ENCODE results near the gene CHI3L1.

The CHI3L1 gene

GRCh38 chr1:203147376-203147775, 39.1 kb downstream of the CHI3L1 start:
- CTCF ChIA-PET: interaction anchor here (0.6 to 4.2 kb wide), 10 partner anchors 14 to 117 kb away, joined by 3 to 16 read pairs (median 4); no protein-coding TSS in a partner anchor
- DNase-seq: no peak

DNA sequence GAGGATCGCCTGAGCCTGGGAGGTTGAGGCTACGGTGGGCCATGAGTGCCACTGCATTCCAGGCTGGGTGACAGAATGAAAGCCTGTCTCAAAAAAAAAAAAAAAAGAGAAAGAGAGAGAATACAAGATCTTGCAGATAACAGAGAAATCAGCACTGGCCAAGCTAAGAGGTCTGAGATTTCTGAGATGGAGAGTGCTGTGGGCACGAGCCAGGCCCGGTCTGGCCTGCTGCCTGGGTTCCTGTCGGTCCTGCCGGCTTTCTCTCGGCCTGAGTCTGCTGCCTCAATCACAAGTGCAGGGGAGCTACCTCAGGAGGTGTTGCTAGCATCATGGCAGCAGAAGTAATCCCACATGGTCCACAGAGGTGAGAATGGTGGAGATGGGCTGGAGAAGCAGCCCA, 40.0 kb downstream of the CHI3L1 start:
- DNase-seq: no peak
- Histone ChIP-seq H3K9me3 (ENCODE audit: control extremely low read depth in 1 of 5, control insufficient read depth in 4 of 5, insufficient read depth in 2 of 5, low read depth in 1 of 5, low read length in 4 of 5) (peaks cover 0 to 2% (median 0%) of the 10 kb centered on the region in 5 experiments), H3K27me3 (replicated peaks in 2 of 5; ENCODE audit: control insufficient read depth in 4 of 5, insufficient read depth in 5 of 5, low read length in 4 of 5) (no peaks in the 10 kb centered on the region), H3K36me3 (ENCODE audit: control insufficient read depth in 4 of 4, insufficient read depth in 4 of 4, low read length in 3 of 4) (no peaks in the 10 kb centered on the region), H3K4me3 (ENCODE audit: control insufficient read depth in 1 of 7, extremely low read depth in 1 of 7, insufficient read depth in 4 of 7, low read depth in 2 of 7, low read length in 6 of 7) (no peak overlapping the region), H3K4me1 (ENCODE audit: control extremely low read depth in 1 of 4, control insufficient read depth in 4 of 4, insufficient read depth in 4 of 4, low read length in 3 of 4) (peaks cover 0 to 6% (median 0%) of the 10 kb centered on the region in 4 experiments), H3K27ac (ENCODE audit: insufficient read depth in 1 of 2, low read depth in 1 of 2, low read length in 2 of 2, poor library complexity in 1 of 2, severe bottlenecking in 2 of 2) (no peak overlapping the region)
- 85% methylated on average over 7 of the region's 7 CpGs for WGBS (ENCODE audit: insufficient coverage)
- POLR2A ChIA-PET: interaction anchor here (1.0 kb wide), 1 partner anchor 39 kb away, joined by 3 read pairs; no protein-coding TSS in a partner anchor
- CTCF ChIA-PET: interaction anchor here (4.2 kb wide), 1 partner anchor 13 kb away, joined by 16 read pairs; no protein-coding TSS in a partner anchor

More at GRCh38 chr1:203147376-203147775, 39.1 kb downstream of the CHI3L1 start:
- Histone ChIP-seq H3K27ac (ENCODE audit: insufficient read depth in 1 of 2, low read depth in 1 of 2, low read length in 2 of 2, poor library complexity in 1 of 2, severe bottlenecking in 2 of 2) (no peak overlapping the region), H3K4me3 (ENCODE audit: control insufficient read depth in 1 of 7, extremely low read depth in 1 of 7, insufficient read depth in 4 of 7, low read depth in 2 of 7, low read length in 6 of 7) (no peak overlapping the region), H3K36me3 (ENCODE audit: control insufficient read depth in 4 of 4, insufficient read depth in 4 of 4, low read length in 3 of 4) (no peaks in the 10 kb centered on the region), H3K27me3 (replicated peaks in 2 of 5; ENCODE audit: control insufficient read depth in 4 of 5, insufficient read depth in 5 of 5, low read length in 4 of 5) (no peaks in the 10 kb centered on the region), H3K9me3 (ENCODE audit: control extremely low read depth in 1 of 5, control insufficient read depth in 4 of 5, insufficient read depth in 2 of 5, low read depth in 1 of 5, low read length in 4 of 5) (peaks cover 0 to 2% (median 0%) of the 10 kb centered on the region in 5 experiments), H3K4me1 (ENCODE audit: control extremely low read depth in 1 of 4, control insufficient read depth in 4 of 4, insufficient read depth in 4 of 4, low read length in 3 of 4) (peaks cover 0 to 6% (median 0%) of the 10 kb centered on the region in 4 experiments)
- WGBS (ENCODE audit: insufficient coverage): 93% methylated on average over 5 of the region's 5 CpGs
- POLR2A ChIA-PET: no interaction called here

- Histone ChIP-seq H3K4me1 (ENCODE audit: control extremely low read depth in 1 of 4, control insufficient read depth in 4 of 4, insufficient read depth in 4 of 4, low read length in 3 of 4) (peaks cover 0 to 6% (median 0%) of the 10 kb centered on the region in 4 experiments), H3K9me3 (ENCODE audit: control extremely low read depth in 1 of 5, control insufficient read depth in 4 of 5, insufficient read depth in 2 of 5, low read depth in 1 of 5, low read length in 4 of 5) (peaks cover 0 to 2% (median 0%) of the 10 kb centered on the region in 5 experiments), H3K4me3 (ENCODE audit: control insufficient read depth in 1 of 7, extremely low read depth in 1 of 7, insufficient read depth in 4 of 7, low read depth in 2 of 7, low read length in 6 of 7) (no peak overlapping the region), H3K36me3 (ENCODE audit: control insufficient read depth in 4 of 4, insufficient read depth in 4 of 4, low read length in 3 of 4) (no peaks in the 10 kb centered on the region), H3K27me3 (replicated peaks in 2 of 5; ENCODE audit: control insufficient read depth in 4 of 5, insufficient read depth in 5 of 5, low read length in 4 of 5) (peaks cover 0 to under 1% (median 0%) of the 10 kb centered on the region in 5 experiments), H3K27ac (ENCODE audit: insufficient read depth in 1 of 2, low read depth in 1 of 2, low read length in 2 of 2, poor library complexity in 1 of 2, severe bottlenecking in 2 of 2) (no peak overlapping the region)
- no peak for DNase-seq
- 100% methylated on average over 2 of the region's 2 CpGs for WGBS (ENCODE audit: insufficient coverage)
- CTCF ChIA-PET: interaction anchor here (4.2 kb wide), 1 partner anchor 13 kb away, joined by 16 read pairs; no protein-coding TSS in a partner anchor
- POLR2A ChIA-PET: interaction anchor here (1.0 kb wide), 1 partner anchor 39 kb away, joined by 3 read pairs; no protein-coding TSS in a partner anchor
These were observed 40.5 kb downstream of the CHI3L1 start for GRCh38 chr1:203146042-203146369.

DNA sequence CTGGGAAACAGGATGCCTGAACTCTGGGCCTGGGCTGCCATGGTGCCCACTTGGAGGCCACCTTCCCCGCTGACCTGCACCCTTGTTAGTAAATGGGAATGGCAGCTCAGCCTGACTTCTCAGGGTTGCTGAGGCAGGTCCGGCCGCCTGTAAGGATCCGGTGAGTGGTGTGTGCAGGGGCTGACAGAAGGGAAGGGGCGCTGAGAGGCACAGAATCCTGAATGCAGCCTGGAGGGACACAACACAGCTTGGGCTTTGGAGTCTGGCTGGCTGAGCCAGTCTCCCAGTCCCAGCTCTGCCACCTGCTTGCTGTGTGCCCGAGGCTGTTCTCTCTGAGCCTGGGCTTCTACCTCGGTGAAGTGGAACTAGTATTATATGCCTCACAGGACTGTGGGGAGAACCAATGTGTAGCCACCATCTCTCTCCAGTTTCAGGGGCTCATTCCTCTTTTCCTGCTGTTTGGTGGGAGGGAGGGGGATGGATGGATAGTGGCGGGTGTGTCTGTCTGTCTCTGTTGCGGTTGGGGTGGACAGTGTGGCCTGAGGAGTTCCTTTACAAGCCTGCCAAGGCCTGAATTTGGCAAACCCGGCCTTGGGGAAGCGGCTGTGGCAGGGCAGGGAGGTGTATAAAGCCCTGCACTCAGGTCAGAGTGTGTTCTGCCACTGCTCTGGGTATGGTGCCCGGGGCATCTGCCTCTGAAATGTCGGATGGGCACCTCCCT, 41.0 kb downstream of the CHI3L1 start:
- H3K27ac ChIP-seq (ENCODE audit: insufficient read depth in 1 of 2, low read depth in 1 of 2, low read length in 2 of 2, poor library complexity in 1 of 2, severe bottlenecking in 2 of 2): no peak overlapping the region
- peaks cover 0 to 6% (median 0%) of the 10 kb centered on the region in 4 experiments for H3K4me1 ChIP-seq (ENCODE audit: control extremely low read depth in 1 of 4, control insufficient read depth in 4 of 4, insufficient read depth in 4 of 4, low read length in 3 of 4)
- ChIA-PET CTCF (interaction anchor here (1.0 to 4.2 kb wide), 3 partner anchors 12 to 37 kb away, joined by 3 to 16 read pairs (median 5); no protein-coding TSS in a partner anchor), POLR2A (interaction anchor here (1.0 kb wide), 1 partner anchor 40 kb away, joined by 3 read pairs; no protein-coding TSS in a partner anchor)
- no peak for DNase-seq
- WGBS (ENCODE audit: insufficient coverage): 94% methylated on average over 9 of the region's 13 CpGs
- H3K9me3 ChIP-seq (ENCODE audit: control extremely low read depth in 1 of 5, control insufficient read depth in 4 of 5, insufficient read depth in 2 of 5, low read depth in 1 of 5, low read length in 4 of 5): peaks cover 0 to 2% (median 0%) of the 10 kb centered on the region in 5 experiments
- H3K27me3 ChIP-seq (replicated peaks in 2 of 5; ENCODE audit: control insufficient read depth in 4 of 5, insufficient read depth in 5 of 5, low read length in 4 of 5): peaks cover 0 to 3% (median 0%) of the 10 kb centered on the region in 5 experiments
- no peaks in the 10 kb centered on the region for H3K36me3 ChIP-seq (ENCODE audit: control insufficient read depth in 4 of 4, insufficient read depth in 4 of 4, low read length in 3 of 4)
- no peak overlapping the region for H3K4me3 ChIP-seq (ENCODE audit: control insufficient read depth in 1 of 7, extremely low read depth in 1 of 7, insufficient read depth in 4 of 7, low read depth in 2 of 7, low read length in 6 of 7)

DNA sequence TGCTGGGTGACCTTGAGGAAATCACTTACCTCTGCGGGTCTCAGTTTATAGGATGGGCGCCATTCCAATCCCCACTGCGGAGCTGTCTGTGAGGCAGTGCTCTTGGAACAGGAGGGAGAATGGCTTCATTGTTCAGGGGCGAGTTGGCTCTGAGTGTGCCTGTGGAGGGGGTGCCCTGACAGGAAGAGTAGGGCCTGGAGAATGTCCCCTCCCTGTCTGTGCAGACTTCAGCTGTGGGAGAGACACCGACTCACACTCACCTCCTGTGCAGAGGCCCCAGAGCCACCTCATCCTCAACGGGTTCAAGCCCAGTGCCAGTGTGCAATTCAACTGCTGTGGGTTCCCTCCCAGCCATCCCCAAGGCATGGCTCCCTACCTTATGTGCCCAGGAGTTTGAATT, 41.8 kb downstream of the CHI3L1 start:
- H3K27ac ChIP-seq (ENCODE audit: insufficient read depth in 1 of 2, low read depth in 1 of 2, low read length in 2 of 2, poor library complexity in 1 of 2, severe bottlenecking in 2 of 2): no peak overlapping the region
- no peak overlapping the region for H3K4me3 ChIP-seq (ENCODE audit: control insufficient read depth in 1 of 7, extremely low read depth in 1 of 7, insufficient read depth in 4 of 7, low read depth in 2 of 7, low read length in 6 of 7)
- peaks cover 0 to 2% (median 0%) of the 10 kb centered on the region in 5 experiments for H3K9me3 ChIP-seq (ENCODE audit: control extremely low read depth in 1 of 5, control insufficient read depth in 4 of 5, insufficient read depth in 2 of 5, low read depth in 1 of 5, low read length in 4 of 5)
- CTCF ChIA-PET: interaction anchor here (0.7 to 1.1 kb wide), 3 partner anchors 27 to 994 kb away, joined by 3 to 5 read pairs (median 3); no protein-coding TSS in a partner anchor
- H3K4me1 ChIP-seq (ENCODE audit: control extremely low read depth in 1 of 4, control insufficient read depth in 4 of 4, insufficient read depth in 4 of 4, low read length in 3 of 4): peaks cover 0 to 6% (median 0%) of the 10 kb centered on the region in 4 experiments
- POLR2A ChIA-PET: no interaction called here
- peaks cover 0 to 3% (median 0%) of the 10 kb centered on the region in 5 experiments for H3K27me3 ChIP-seq (replicated peaks in 2 of 5; ENCODE audit: control insufficient read depth in 4 of 5, insufficient read depth in 5 of 5, low read length in 4 of 5)
- no peaks in the 10 kb centered on the region for H3K36me3 ChIP-seq (ENCODE audit: control insufficient read depth in 4 of 4, insufficient read depth in 4 of 4, low read length in 3 of 4)
- DNase-seq: no peak
- 86% methylated on average over 3 of the region's 6 CpGs for WGBS (ENCODE audit: insufficient coverage)

DNA sequence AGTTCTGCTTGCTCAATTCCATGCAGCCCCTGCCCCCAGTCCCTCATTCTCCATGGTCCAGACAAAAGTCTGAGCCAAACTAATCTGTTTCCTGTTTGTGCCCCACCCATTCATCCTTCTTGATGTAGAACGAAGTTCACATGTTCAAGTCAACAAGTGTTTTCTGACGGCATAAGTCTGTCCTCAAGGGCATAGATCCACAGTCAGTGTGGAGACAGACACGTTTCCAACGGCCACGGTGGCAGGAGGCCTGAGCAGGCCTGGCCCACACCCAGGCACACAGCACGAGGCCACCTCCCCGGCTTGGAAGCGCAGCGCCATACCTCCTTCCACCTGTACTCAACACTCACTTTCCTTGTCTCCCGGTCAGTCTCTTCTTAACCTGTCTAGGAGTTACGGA, 42.9 kb downstream of the CHI3L1 start:
- DNase-seq: no peak
- peaks cover 0 to 2% (median 0%) of the 10 kb centered on the region in 5 experiments for H3K9me3 ChIP-seq (ENCODE audit: control extremely low read depth in 1 of 5, control insufficient read depth in 4 of 5, insufficient read depth in 2 of 5, low read depth in 1 of 5, low read length in 4 of 5)
- POLR2A ChIA-PET: no interaction called here
- no peaks in the 10 kb centered on the region for H3K4me1 ChIP-seq (ENCODE audit: control extremely low read depth in 1 of 4, control insufficient read depth in 4 of 4, insufficient read depth in 4 of 4, low read length in 3 of 4)
- WGBS (ENCODE audit: insufficient coverage): 93% methylated on average over 4 of the region's 11 CpGs
- no peaks in the 10 kb centered on the region for H3K36me3 ChIP-seq (ENCODE audit: control insufficient read depth in 4 of 4, insufficient read depth in 4 of 4, low read length in 3 of 4)
- no peak overlapping the region for H3K27ac ChIP-seq (ENCODE audit: insufficient read depth in 1 of 2, low read depth in 1 of 2, low read length in 2 of 2, poor library complexity in 1 of 2, severe bottlenecking in 2 of 2)
- peaks cover 0 to 3% (median 0%) of the 10 kb centered on the region in 5 experiments for H3K27me3 ChIP-seq (replicated peaks in 2 of 5; ENCODE audit: control insufficient read depth in 4 of 5, insufficient read depth in 5 of 5, low read length in 4 of 5)
- CTCF ChIA-PET: interaction anchor here (0.7 to 2.1 kb wide), 3 partner anchors 17 to 995 kb away, joined by 3 to 5 read pairs (median 4); no protein-coding TSS in a partner anchor
- no peak overlapping the region for H3K4me3 ChIP-seq (ENCODE audit: control insufficient read depth in 1 of 7, extremely low read depth in 1 of 7, insufficient read depth in 4 of 7, low read depth in 2 of 7, low read length in 6 of 7)

Data from common myeloid progenitor, CD34-positive (primary cell).